ENCODE data around the gene COQ5. TPM values are rescaled to one million over a fixed set of nuclear protein-coding genes. Genes with fewer than 3 reads are reported as not detected.

COQ5 gene
- total and polyA plus RNA-seq, 2 experiments from 2014 or later, result 32.6 to 42.9 TPM

DNA sequence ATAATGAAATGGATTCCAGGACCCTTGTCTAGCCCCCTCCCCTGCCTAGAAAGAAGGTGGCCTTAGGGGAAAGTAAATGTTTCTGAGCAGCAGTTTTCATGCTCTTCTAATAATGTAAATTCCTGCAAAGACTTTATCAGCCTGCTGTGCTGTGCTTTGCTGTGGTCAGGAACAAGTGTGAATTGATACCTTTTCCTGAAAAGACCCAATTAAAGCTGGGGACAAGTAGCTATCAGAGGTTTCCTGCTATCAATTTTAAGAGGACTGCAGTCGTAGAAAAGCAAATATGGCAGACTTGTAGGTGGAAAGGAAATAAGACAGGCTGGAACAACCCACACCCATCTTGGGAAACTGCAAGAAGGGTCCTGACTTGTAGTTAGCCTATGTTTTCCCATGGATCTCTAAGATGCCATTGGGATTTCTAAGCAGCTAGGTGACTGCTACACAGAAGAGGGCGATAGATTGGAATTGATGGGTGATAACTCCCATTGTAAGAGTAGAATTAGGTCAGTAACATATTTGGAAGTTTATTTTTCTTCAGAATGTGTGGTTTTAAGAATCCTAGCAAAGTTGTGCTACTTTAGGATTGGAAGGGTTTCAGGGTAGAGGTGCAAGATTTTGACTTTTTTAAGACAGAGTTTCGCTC is 30.0 kb downstream of the COQ5 start:
- H3K9ac ChIP-seq, result no peak overlapping the region
- H3K4me1 ChIP-seq (ENCODE audit: insufficient read depth), result peaks cover 20% of the 10 kb centered on the region
- H3K27me3 ChIP-seq (replicated peaks; ENCODE audit: insufficient read depth), result no peaks in the 10 kb centered on the region
- H3K36me3 ChIP-seq (ENCODE audit: low read depth), result peaks cover 14% of the 10 kb centered on the region
- H3K27ac ChIP-seq, result peak overlapping the region; percentile 7; the same call in 1 of the 2 replicates
- in situ Hi-C loops (cut with MboI), result no loop called here
- H3K9me2 ChIP-seq (ENCODE audit: insufficient read depth), result no peaks in the 10 kb centered on the region
- peaks cover 15% of the 10 kb centered on the region for H4K20me1 ChIP-seq (ENCODE audit: insufficient read depth)
- 62 to 65% methylated on average over 3 of the region's 3 CpGs for WGBS, 2 experiments (ENCODE audit: low coverage in 1 of 2, low lambda C conversion rate in 2 of 2, missing lambda C conversion rate in 2 of 2)
- DNase-seq, result no peak
- no peak overlapping the region for H3K4me3 ChIP-seq
- H3K4me2 ChIP-seq (ENCODE audit: unreplicated experiment), result no peak overlapping the region
- peaks cover 45% of the 10 kb centered on the region for H3K79me2 ChIP-seq (ENCODE audit: insufficient read depth)
- H3K9me3 ChIP-seq (ENCODE audit: low read depth), result no peaks in the 10 kb centered on the region
- H3F3A ChIP-seq (ENCODE audit: insufficient read depth), result peaks cover 45% of the 10 kb centered on the region
- TF ChIP-seq EZH2phosphoT487 (IDR thresholded peaks at IDR 0.05; ENCODE audit: insufficient read depth, low read depth), result no peak
- no peak for TF ChIP-seq EZH2 (IDR thresholded peaks at IDR 0.05; ENCODE audit: insufficient read depth, poor library complexity, severe bottlenecking)
- H2AFZ ChIP-seq, result no peak overlapping the region

- H3K79me2 ChIP-seq (ENCODE audit: insufficient read depth), result peaks cover 45% of the 10 kb centered on the region
- peaks cover 20% of the 10 kb centered on the region for H3K4me1 ChIP-seq (ENCODE audit: insufficient read depth)
- peak; percentile 48 for DNase-seq
- H3K9me2 ChIP-seq (ENCODE audit: insufficient read depth), result no peaks in the 10 kb centered on the region
- peaks cover 15% of the 10 kb centered on the region for H4K20me1 ChIP-seq (ENCODE audit: insufficient read depth)
- H3K9ac ChIP-seq, result peak overlapping the region; percentile 87
- peaks cover 40% of the 10 kb centered on the region for H3F3A ChIP-seq (ENCODE audit: insufficient read depth)
- H3K27ac ChIP-seq, result peak overlapping the region; percentile 7; the same call in 1 of the 2 replicates
- WGBS, 2 experiments (ENCODE audit: low coverage in 1 of 2, low lambda C conversion rate in 2 of 2, missing lambda C conversion rate in 2 of 2), result 11 to 12% methylated on average over 9 of the region's 9 CpGs
- no peak overlapping the region for H2AFZ ChIP-seq
- H3K9me3 ChIP-seq (ENCODE audit: low read depth), result no peaks in the 10 kb centered on the region
- H3K4me3 ChIP-seq, result peak overlapping the region; percentile 99
- peaks cover 14% of the 10 kb centered on the region for H3K36me3 ChIP-seq (ENCODE audit: low read depth)
- peak overlapping the region; percentile 91 for H3K4me2 ChIP-seq (ENCODE audit: unreplicated experiment)
- in situ Hi-C loops (cut with MboI), result no loop called here
- TF ChIP-seq EZH2 (IDR thresholded peaks at IDR 0.05; ENCODE audit: insufficient read depth, poor library complexity, severe bottlenecking), result no peak
- no peak for TF ChIP-seq EZH2phosphoT487 (IDR thresholded peaks at IDR 0.05; ENCODE audit: insufficient read depth, low read depth)
- no peaks in the 10 kb centered on the region for H3K27me3 ChIP-seq (replicated peaks; ENCODE audit: insufficient read depth)
Observed at GRCh38 chr12:120497524-120498150, 31.3 kb downstream of the COQ5 start.

DNA sequence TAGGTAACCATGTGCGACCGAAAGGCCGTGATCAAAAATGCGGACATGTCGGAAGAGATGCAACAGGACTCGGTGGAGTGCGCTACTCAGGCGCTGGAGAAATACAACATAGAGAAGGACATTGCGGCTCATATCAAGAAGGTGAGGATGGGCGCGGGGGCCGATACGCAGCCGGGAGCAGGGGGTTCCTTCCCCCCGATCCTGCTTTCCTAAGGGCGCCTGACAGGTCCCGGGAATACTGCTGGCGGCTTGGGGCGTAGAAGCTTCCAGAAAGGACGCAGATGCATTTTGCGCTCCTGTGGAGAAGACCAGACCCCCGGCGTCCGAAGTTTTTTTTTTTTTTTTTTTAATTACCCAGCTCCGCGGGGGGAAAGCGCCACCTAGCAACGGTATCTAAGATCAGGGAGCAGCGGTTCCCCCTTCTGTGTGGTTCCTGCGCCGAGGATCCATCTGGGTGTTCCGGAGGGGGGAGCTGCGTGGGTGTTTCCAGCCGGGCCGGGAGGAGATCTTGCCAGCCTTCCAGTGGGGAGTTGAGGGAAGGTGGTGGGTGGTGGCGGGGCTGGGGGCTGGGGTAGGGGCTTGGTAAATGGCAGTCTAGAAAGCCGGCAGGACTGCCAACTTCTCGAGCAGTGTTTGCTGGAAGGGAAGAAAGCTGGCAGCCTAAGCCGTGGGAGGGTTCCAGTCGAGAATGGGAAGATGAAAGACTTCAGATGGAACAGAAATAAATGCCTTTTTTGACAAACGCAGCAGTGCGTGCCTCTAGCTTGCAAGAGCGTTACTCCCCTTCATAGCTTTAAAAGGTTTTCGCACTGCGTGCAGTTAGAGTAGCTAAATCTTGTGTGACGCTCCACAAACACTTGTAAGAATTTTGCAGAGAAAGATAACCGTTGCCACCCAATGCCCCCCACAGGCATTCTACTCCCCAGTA is 32.3 kb downstream of the COQ5 start:
- H3K27ac ChIP-seq, result peak overlapping the region; percentile 63
- peaks cover 15% of the 10 kb centered on the region for H4K20me1 ChIP-seq (ENCODE audit: insufficient read depth)
- H3K36me3 ChIP-seq (ENCODE audit: low read depth), result peaks cover 14% of the 10 kb centered on the region
- in situ Hi-C loops (cut with MboI), result no loop called here
- no peak for TF ChIP-seq EZH2phosphoT487 (IDR thresholded peaks at IDR 0.05; ENCODE audit: insufficient read depth, low read depth)
- TF ChIP-seq EZH2 (IDR thresholded peaks at IDR 0.05; ENCODE audit: insufficient read depth, poor library complexity, severe bottlenecking), result no peak
- peak overlapping the region; percentile 87 for H3K9ac ChIP-seq
- H3K9me3 ChIP-seq (ENCODE audit: low read depth), result no peaks in the 10 kb centered on the region
- H3K79me2 ChIP-seq (ENCODE audit: insufficient read depth), result peaks cover 45% of the 10 kb centered on the region
- peak; percentile 80 for DNase-seq
- no peaks in the 10 kb centered on the region for H3K27me3 ChIP-seq (replicated peaks; ENCODE audit: insufficient read depth)
- peak overlapping the region; percentile 91 for H3K4me2 ChIP-seq (ENCODE audit: unreplicated experiment)
- WGBS, 2 experiments (ENCODE audit: low coverage in 1 of 2, low lambda C conversion rate in 2 of 2, missing lambda C conversion rate in 2 of 2), result 1 to 2% methylated on average over 41 to 46 of the region's 47 CpGs
- no peaks in the 10 kb centered on the region for H3K9me2 ChIP-seq (ENCODE audit: insufficient read depth)
- peaks cover 40% of the 10 kb centered on the region for H3F3A ChIP-seq (ENCODE audit: insufficient read depth)
- H3K4me3 ChIP-seq, result peak overlapping the region; percentile 99
- peaks cover 20% of the 10 kb centered on the region for H3K4me1 ChIP-seq (ENCODE audit: insufficient read depth)
- peak overlapping the region; percentile 75 for H2AFZ ChIP-seq

DNA sequence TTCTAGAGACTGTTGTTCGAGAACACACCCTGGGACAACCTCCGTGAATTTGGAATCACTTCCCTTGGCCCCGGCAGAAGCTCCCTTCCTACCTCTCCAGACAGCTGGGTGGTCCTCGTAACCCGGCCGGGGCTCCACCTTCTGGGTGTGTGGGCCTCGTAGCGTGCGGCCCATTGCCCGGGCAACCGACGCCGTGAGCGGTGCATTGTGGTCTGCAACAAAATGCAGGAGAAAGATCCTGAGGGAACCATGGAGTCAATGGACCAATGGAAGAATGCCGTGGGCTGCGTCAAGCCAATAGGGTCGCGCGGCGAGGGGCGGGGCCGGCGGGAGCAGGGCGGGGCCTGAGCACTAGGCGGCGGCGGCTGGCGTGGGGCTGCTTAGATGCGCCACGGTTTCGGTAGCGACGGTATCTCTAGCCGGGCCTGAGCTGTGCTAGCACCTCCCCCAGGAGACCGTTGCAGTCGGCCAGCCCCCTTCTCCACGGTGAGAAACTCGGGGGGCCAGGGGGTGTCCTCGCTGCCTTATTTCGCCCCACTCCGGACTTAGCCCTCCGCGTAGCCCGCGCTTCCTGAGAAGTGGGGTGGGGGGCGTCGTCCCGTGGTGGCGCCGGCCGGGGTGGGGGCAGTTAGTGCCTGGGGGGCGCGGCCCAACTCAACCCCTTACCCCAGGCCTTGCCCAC is 33.1 kb downstream of the COQ5 start, which contains the start of gene DYNLL1:
DYNLL1 (plus strand) TSS at position 383 of the 682 bp plus-strand sequence. CDS start 309 bp downstream, outside the sequence.
- H3K4me2 ChIP-seq (ENCODE audit: unreplicated experiment), result peak within 1 kb of the TSS; percentile 91
- H3K27ac ChIP-seq, result peak within 1 kb of the TSS; percentile 63
- H3K4me3 ChIP-seq, result peak within 1 kb of the TSS; percentile 99
- H3K4me1 ChIP-seq (ENCODE audit: insufficient read depth), result peaks cover 20% of the 10 kb centered on the region
- peaks cover 45% of the 10 kb centered on the region for H3K79me2 ChIP-seq (ENCODE audit: insufficient read depth)
- H2AFZ ChIP-seq, result peak within 1 kb of the TSS; percentile 75
- H3K9me3 ChIP-seq (ENCODE audit: low read depth), result no peaks in the 10 kb centered on the region
- peak; percentile 98 for DNase-seq
- in situ Hi-C loops (cut with MboI), result no loop called here
- H3K9ac ChIP-seq, result peak within 1 kb of the TSS; percentile 87
- H3K27me3 ChIP-seq (replicated peaks; ENCODE audit: insufficient read depth), result no peaks in the 10 kb centered on the region
- WGBS, 2 experiments (ENCODE audit: low coverage in 1 of 2, low lambda C conversion rate in 2 of 2, missing lambda C conversion rate in 2 of 2), result 1 to 2% methylated on average over 36 to 48 of the region's 53 CpGs
- H4K20me1 ChIP-seq (ENCODE audit: insufficient read depth), result peaks cover 15% of the 10 kb centered on the region
- TF ChIP-seq EZH2phosphoT487 (IDR thresholded peaks at IDR 0.05; ENCODE audit: insufficient read depth, low read depth) (no peak), EZH2 (IDR thresholded peaks at IDR 0.05; ENCODE audit: insufficient read depth, poor library complexity, severe bottlenecking) (no peak)
- H3K9me2 ChIP-seq (ENCODE audit: insufficient read depth), result no peaks in the 10 kb centered on the region
- peaks cover 14% of the 10 kb centered on the region for H3K36me3 ChIP-seq (ENCODE audit: low read depth)
- peaks cover 40% of the 10 kb centered on the region for H3F3A ChIP-seq (ENCODE audit: insufficient read depth)

Data from GM23248 (cell line).